MM.1S (cell line): Measurements from ENCODE around the gene WDR74.

Experiments
- CTCF ChIP-seq: fragments of 300-600 bp; sonication (generic); IDR thresholded peaks from 2 replicates; pipeline ENCODE4 v1.5.1; 2016; ENCODE audit warnings: antibody characterized with exemption, low read length, mixed read lengths
- EZH2 ChIP-seq: fragments of 300-600 bp; sonication (generic); optimal IDR thresholded peaks from 2 replicates; pipeline ENCODE3; 2017; ENCODE audit warnings: low read depth, mild to moderate bottlenecking, antibody characterized with exemption, low read length, mixed read lengths

GRCh38 chr11:62805961-62806441, 33.4 kb downstream of the WDR74 start:
- no peak for TF ChIP-seq CTCF
- no peak for TF ChIP-seq EZH2
